Measurements from ENCODE around the gene CLEC2A.

The CLEC2A gene

GRCh38 chr12:9864913-9865675, 67.1 kb downstream of the CLEC2A start:
- H3K9ac ChIP-seq (ENCODE audit: low read length): peak overlapping the region; percentile 94
- H3K9me3 ChIP-seq (ENCODE audit: control insufficient read depth, low read length): peaks cover 11% of the 10 kb centered on the region
- H3K36me3 ChIP-seq (ENCODE audit: control insufficient read depth, insufficient read depth, low read length, severe bottlenecking): no peaks in the 10 kb centered on the region
- no peaks in the 10 kb centered on the region for H3K27me3 ChIP-seq (replicated peaks; ENCODE audit: control insufficient read depth, insufficient read depth, low read length)
- H3K4me1 ChIP-seq (ENCODE audit: control insufficient read depth, insufficient read depth, low read length): peaks cover 15% of the 10 kb centered on the region
- no peak for DNase-seq (ENCODE audit: low read depth)
- peak overlapping the region; percentile 79 for H3K4me3 ChIP-seq (ENCODE audit: low read length)

Measured in adipocyte (in vitro differentiated cells).